Amygdala (tissue), 56 donors: ENCODE data around the gene TRAPPC6A.

Experiments used
- DNase-seq, 56 donors: peaks; one replicate each; lab custom pipeline; 2025; lab: John Stamatoyannopoulos, UW

The TRAPPC6A gene

DNA sequence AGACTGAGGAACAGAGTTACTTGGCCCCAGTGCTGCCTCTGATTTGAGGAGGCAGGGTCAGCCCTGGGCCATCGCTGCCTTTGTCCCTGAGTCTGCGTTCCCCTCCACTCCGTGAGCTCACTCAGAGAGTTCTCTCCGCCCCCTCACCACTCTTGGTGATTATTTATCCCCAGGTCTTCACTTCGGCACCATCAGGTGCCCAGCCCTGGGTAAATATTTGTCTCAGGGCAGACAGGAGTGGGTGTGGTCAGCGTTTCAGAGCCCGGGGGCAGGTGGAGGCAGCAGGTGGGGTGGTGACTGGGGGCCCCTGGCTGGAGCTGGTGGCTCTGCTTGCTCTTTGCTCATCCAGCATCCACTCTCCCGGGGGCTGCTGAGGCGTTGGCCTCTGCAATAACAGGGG, 64.4 kb downstream of the TRAPPC6A start:
- no peak for DNase-seq
